Natural killer cell (primary cell): ENCODE measurements around the gene LGR6. TPM values are rescaled to one million over a fixed set of nuclear protein-coding genes. Genes with fewer than 3 reads are reported as not detected.

Experiments used
- ATAC-seq, 3 donors: fragments of 150-1000 bp in 2 of 3; fragments of 200-7000 bp in 1 of 3; cut with Tn5 transposase; 1 replicate in 1 of 3; 2 replicates in 2 of 3; pipeline ENCODE4 v1.10.0; 2021; ENCODE audit warnings: mild to moderate bottlenecking in 2 of 3, moderate library complexity in 2 of 3
- DNase-seq, 2 donors: peaks; one replicate each; pipeline versions ENCODE4 v3.0.0 to v3.0.0-alpha.2; 2013 to 2021; ENCODE audit warnings: mixed read lengths in 1 of 2
- H3K27ac ChIP-seq: one replicate; pipeline ENCODE4 v1.5.1; 2013; ENCODE audit warnings: mild to moderate bottlenecking, low read length
- H3K27me3 ChIP-seq: one replicate; pipeline ENCODE4 v1.6.1; 2013; ENCODE audit warnings: low read length; ENCODE audit not compliant: control insufficient read depth, insufficient read depth
- H3K36me3 ChIP-seq: one replicate; pipeline ENCODE4 v1.6.1; 2013; ENCODE audit warnings: low read length; ENCODE audit not compliant: control insufficient read depth, insufficient read depth
- H3K4me1 ChIP-seq: one replicate; pipeline ENCODE4 v1.6.1; 2013; ENCODE audit warnings: low read length; ENCODE audit not compliant: control insufficient read depth, insufficient read depth
- H3K4me3 ChIP-seq: one replicate; pipeline ENCODE4 v1.5.1; 2013; ENCODE audit warnings: low read length
- H3K9me3 ChIP-seq: one replicate; pipeline ENCODE4 v1.6.1; 2013; ENCODE audit warnings: low read length; ENCODE audit not compliant: control insufficient read depth, insufficient read depth
- H3K27ac Mint-ChIP-seq, 2 donors: one replicate each; pipeline ENCODE4 v1.8.0; 2022; ENCODE audit warnings: mild to moderate bottlenecking in 2 of 2, mixed read lengths in 2 of 2, moderate library complexity in 1 of 2
- H3K27me3 Mint-ChIP-seq, 2 donors: one replicate each; pipeline ENCODE4 v1.8.0; 2022; ENCODE audit warnings: low read depth in 2 of 2, mixed read lengths in 2 of 2
- H3K36me3 Mint-ChIP-seq: one replicate; pipeline ENCODE4 v1.8.0; 2022; ENCODE audit warnings: mixed read lengths
- H3K4me1 Mint-ChIP-seq, 2 donors: one replicate each; pipeline ENCODE4 v1.8.0; 2022; ENCODE audit warnings: mixed read lengths in 2 of 2
- H3K4me3 Mint-ChIP-seq: one replicate; pipeline ENCODE4 v1.8.0; 2022; ENCODE audit warnings: mild to moderate bottlenecking, moderate library complexity, mixed read lengths
- H3K9me3 Mint-ChIP-seq, 2 donors: one replicate each; pipeline ENCODE4 v1.8.0; 2022; ENCODE audit warnings: mixed read lengths in 2 of 2
- WGBS: methylation state at CpG from one replicate; pipeline ENCODE4 v1.1.7; 2013; ENCODE audit warnings: missing lambda C conversion rate; ENCODE audit not compliant: insufficient coverage; 5-methylcytosine and 5-hydroxymethylcytosine counted together
- intact Hi-C: fragments of 100-400 bp; cut with micrococcal nuclease; formaldehyde crosslinking; loops from one replicate; pipeline ENCODE4 v1.14.2; 2022
- total RNA-seq, 4 donors: library from RNA; stranded (reverse); fragments of 120-200 nt in 1 of 4; gene quantifications; one replicate each; pipeline versions ENCODE4 v1.2.3 to v1.2.4, GENCODE V29; 2013 to 2022
- TF ChIP-seq, protein P1 (sequence below): fragments of 200-600 bp; IDR thresholded peaks from one replicate; pipeline ENCODE4 v1.8.0; 2022; ENCODE audit warnings: antibody characterized with exemption

The LGR6 gene
- total RNA-seq, 3 donors from 2014 or later (not counting 1 experiment from before 2014, with no cell fraction given) = 58.3 to 65.2 (median 60.9) TPM

DNA sequence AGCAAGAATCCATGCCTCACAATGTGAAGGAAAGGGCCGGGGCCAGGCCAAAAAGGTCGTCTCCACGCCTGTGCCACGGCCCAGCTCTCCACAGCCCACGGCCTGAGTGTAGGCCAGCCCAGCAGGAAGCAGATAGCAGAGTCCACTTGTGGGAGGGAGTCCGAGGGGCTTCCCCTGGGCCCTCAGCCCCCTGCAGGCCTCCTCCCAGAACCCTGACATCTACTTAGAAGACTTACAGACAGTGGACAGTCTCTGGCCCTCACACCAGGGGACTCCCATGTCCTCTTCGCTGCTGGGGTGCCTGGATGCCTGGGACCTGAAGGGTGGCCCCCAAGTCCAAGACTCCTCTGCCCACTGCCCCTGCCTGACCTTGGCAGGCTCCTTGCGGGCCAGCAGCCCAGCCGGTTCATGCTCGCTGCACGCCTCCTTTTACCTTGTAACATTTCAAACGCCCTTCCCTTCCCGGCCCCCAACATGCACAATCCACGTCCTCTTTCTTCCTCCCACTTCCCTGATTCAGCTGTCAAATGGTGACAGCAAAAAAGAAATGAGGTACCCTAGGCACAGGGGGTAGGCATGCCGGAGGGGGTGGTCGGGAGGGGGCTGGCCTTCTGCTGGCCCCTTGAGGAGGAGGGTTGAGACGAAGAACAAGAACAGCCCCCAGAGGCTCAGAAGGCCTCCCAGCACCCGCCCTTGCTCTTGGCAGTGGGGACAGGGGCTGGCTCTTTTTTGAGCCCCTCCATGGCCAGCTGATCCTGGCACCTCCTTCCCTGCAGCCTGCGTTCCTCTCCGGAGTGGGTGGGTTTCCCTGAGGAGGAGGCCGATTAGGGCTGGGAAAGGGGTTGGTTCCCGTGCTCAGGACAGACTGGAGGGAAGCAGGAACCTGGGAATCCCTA lies 32.2 kb upstream of the LGR6 start:
- intact Hi-C loops = loop anchor here (5.0 kb wide), 1 partner anchor 36 kb away; no protein-coding TSS in a partner anchor
- Mint-ChIP-seq H3K36me3 (no peaks in the 10 kb centered on the region), H3K4me3 (peak overlapping the region; percentile 98), H3K27ac (peak overlapping the region; percentile 95 to 100), H3K4me1 (peaks cover 56 to 76% of the 10 kb centered on the region in 2 donors), H3K9me3 (no peaks in the 10 kb centered on the region), H3K27me3 (no peaks in the 10 kb centered on the region)
- TF ChIP-seq, protein P1, sequence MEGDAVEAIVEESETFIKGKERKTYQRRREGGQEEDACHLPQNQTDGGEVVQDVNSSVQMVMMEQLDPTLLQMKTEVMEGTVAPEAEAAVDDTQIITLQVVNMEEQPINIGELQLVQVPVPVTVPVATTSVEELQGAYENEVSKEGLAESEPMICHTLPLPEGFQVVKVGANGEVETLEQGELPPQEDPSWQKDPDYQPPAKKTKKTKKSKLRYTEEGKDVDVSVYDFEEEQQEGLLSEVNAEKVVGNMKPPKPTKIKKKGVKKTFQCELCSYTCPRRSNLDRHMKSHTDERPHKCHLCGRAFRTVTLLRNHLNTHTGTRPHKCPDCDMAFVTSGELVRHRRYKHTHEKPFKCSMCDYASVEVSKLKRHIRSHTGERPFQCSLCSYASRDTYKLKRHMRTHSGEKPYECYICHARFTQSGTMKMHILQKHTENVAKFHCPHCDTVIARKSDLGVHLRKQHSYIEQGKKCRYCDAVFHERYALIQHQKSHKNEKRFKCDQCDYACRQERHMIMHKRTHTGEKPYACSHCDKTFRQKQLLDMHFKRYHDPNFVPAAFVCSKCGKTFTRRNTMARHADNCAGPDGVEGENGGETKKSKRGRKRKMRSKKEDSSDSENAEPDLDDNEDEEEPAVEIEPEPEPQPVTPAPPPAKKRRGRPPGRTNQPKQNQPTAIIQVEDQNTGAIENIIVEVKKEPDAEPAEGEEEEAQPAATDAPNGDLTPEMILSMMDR = no peak
- H3K4me1 ChIP-seq = peaks cover 97% of the 10 kb centered on the region
- H3K36me3 ChIP-seq = peaks cover 13% of the 10 kb centered on the region
- 23% methylated on average over 22 of the region's 22 CpGs for WGBS
- H3K4me3 ChIP-seq = peak overlapping the region; percentile 66
- H3K9me3 ChIP-seq = no peaks in the 10 kb centered on the region
- H3K27me3 ChIP-seq = no peaks in the 10 kb centered on the region
- H3K27ac ChIP-seq = peak overlapping the region; percentile 94
- DNase-seq = peak in 1 of 2 donors; percentile 34
- ATAC-seq = no peak

DNA sequence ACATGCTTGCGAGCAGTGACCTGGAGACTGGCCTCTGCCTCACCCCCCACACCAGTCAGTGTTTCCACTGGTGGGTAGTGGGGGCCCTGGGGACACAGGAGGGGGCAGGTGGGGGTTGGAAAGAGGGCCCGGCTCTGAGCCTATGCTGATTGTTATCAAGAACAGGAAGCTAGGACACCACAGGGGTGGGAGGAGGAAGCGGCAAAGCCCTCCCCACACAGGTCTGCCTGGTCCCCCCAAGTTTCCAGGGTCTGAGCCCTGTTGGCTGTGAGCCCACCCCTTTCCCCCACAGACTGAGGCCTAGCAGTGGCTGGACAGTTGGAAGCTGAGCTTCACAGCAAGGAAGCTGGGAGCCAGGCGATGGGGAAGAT lies 31.6 kb upstream of the LGR6 start:
- peaks cover 56 to 76% of the 10 kb centered on the region in 2 donors for H3K4me1 Mint-ChIP-seq
- no peaks in the 10 kb centered on the region for H3K36me3 Mint-ChIP-seq
- H3K27ac Mint-ChIP-seq = peak overlapping the region; percentile 95 to 100
- intact Hi-C loops = loop anchor here (5.0 kb wide), 1 partner anchor 35 kb away; no protein-coding TSS in a partner anchor
- H3K4me1 ChIP-seq = peaks cover 92% of the 10 kb centered on the region
- whole genome bisulfite sequencing = 11% methylated on average over 3 of the region's 4 CpGs
- TF ChIP-seq, protein P1 = no peak
- ATAC-seq (no peak), DNase-seq (peak in 1 of 2 donors; percentile 69)
- H3K4me3 ChIP-seq = no peak overlapping the region
- peaks cover 9% of the 10 kb centered on the region for H3K36me3 ChIP-seq
- H3K27ac ChIP-seq = peak overlapping the region; percentile 94
- H3K9me3 Mint-ChIP-seq = no peaks in the 10 kb centered on the region
- no peaks in the 10 kb centered on the region for H3K27me3 ChIP-seq
- H3K27me3 Mint-ChIP-seq = no peaks in the 10 kb centered on the region
- peak overlapping the region; percentile 85 for H3K4me3 Mint-ChIP-seq
- no peaks in the 10 kb centered on the region for H3K9me3 ChIP-seq

DNA sequence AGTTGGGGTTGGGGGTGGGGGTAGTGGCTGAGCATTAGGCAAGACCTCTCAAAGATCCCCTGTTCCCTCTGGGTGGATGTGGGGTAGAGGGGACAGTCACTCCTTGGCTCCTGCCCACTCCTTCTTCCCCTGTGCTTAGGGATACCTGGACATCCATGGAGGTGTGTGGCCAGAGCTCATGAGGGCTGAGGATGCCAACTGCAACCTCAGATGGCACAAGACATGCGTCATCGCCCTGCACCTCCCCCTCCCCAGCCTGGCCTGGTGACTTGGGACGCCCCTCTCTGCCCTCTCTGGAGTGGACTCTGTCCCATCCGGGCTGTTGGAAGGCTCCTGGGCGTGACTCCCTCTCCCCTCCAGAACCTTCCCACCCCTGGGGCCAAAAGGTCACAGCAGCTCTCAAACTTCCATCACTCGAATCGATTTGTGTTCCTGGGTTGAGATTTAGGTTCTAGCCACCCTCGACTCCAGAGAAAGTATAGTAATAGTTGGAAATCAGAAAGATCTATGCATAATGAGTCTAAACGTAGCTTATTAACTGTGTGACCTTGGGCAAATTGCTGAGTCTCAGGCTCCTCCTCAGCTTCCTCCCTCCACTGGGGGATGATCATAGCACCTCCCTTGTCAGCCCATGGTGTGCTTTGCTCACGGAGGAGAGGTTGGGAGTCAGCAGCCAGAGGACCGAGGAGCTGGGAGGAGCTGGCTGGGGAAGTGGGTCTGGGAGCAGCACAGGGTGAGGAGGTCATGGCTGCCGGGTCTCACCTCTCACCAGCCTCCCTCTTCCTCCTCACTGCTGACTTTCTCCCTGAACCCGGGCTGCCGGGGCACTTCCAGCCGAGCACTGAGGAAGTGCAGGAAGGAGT lies 30.9 kb upstream of the LGR6 start:
- Mint-ChIP-seq H3K4me3 (peak overlapping the region; percentile 85), H3K36me3 (no peaks in the 10 kb centered on the region), H3K27me3 (no peaks in the 10 kb centered on the region), H3K27ac (peak overlapping the region; percentile 83 to 100), H3K4me1 (peaks cover 56 to 74% of the 10 kb centered on the region in 2 donors), H3K9me3 (no peaks in the 10 kb centered on the region)
- ATAC-seq (no peak), DNase-seq (peak in 1 of 2 donors; percentile 62)
- TF ChIP-seq, protein P1 = no peak
- 22% methylated on average over 13 of the region's 15 CpGs for WGBS
- Histone ChIP-seq H3K36me3 (peaks cover 6% of the 10 kb centered on the region), H3K27me3 (no peaks in the 10 kb centered on the region), H3K9me3 (no peaks in the 10 kb centered on the region), H3K4me1 (peaks cover 86% of the 10 kb centered on the region), H3K4me3 (no peak overlapping the region), H3K27ac (peak overlapping the region; percentile 34)
- intact Hi-C loops = loop anchor here (5.0 kb wide), 1 partner anchor 35 kb away; no protein-coding TSS in a partner anchor
